CD4-positive, alpha-beta T cell treated with Interleukin-15 for 4 hours (primary cell): Measurements from ENCODE around the gene PCNX4.
"Not testable (repeated sequence)": the region's sequence is repeated elsewhere in the genome, so short reads cannot be mapped to it uniquely, and the experiment has no call there.

Source experiments
- DNase-seq: peaks from one replicate; pipeline ENCODE4 v3.0.0-alpha.2; 2020; ENCODE audit warnings: low spot score

The PCNX4 gene

GRCh38 chr14:60091550-60092525 lies at the start of gene PCNX4:
Gene PCNX4 (plus strand): TSS chr14:60091923. CDS start chr14:60107639, 15,716 bp downstream.
- DNase-seq = peak; percentile 93

- not testable (repeated sequence) for DNase-seq
Observed at GRCh38 chr14:60047976-60048375, 43.7 kb upstream of the PCNX4 start.

- no peak for DNase-seq
Observed at GRCh38 chr14:60051721-60052221, 40.0 kb upstream of the PCNX4 start.

GRCh38 chr14:60058087-60058486 lies 33.6 kb upstream of the PCNX4 start:
- no peak for DNase-seq

GRCh38 chr14:60061371-60061770 lies 30.4 kb upstream of the PCNX4 start:
- DNase-seq = no peak

- peak; percentile 41 for DNase-seq
Observed at GRCh38 chr14:60064491-60065072, 27.1 kb upstream of the PCNX4 start.

GRCh38 chr14:60067882-60068281 lies 23.8 kb upstream of the PCNX4 start:
- DNase-seq = no peak

GRCh38 chr14:60079723-60080122 lies 12.0 kb upstream of the PCNX4 start:
- no peak for DNase-seq

- DNase-seq = no peak
Observed at GRCh38 chr14:60085085-60085484, 6.6 kb upstream of the PCNX4 start.

- DNase-seq = no peak
Observed at GRCh38 chr14:60085693-60086092, 6.0 kb upstream of the PCNX4 start.

- no peak for DNase-seq
Observed at GRCh38 chr14:60087668-60088067, 4.1 kb upstream of the PCNX4 start.

- DNase-seq = no peak
Observed at GRCh38 chr14:60089221-60089620, 2.5 kb upstream of the PCNX4 start.

GRCh38 chr14:60090864-60091519 lies 731 bp upstream of the PCNX4 start:
- DNase-seq = peak; percentile 12

- DNase-seq = no peak
Observed at GRCh38 chr14:60092526-60092920, 800 bp downstream of the PCNX4 start.

GRCh38 chr14:60093080-60093479 lies 1.4 kb downstream of the PCNX4 start:
- no peak for DNase-seq

- no peak for DNase-seq
Observed at GRCh38 chr14:60093606-60094005, 1.9 kb downstream of the PCNX4 start.

- DNase-seq = no peak
Observed at GRCh38 chr14:60094306-60094897, 2.7 kb downstream of the PCNX4 start.

- DNase-seq = no peak
Observed at GRCh38 chr14:60095231-60095630, 3.5 kb downstream of the PCNX4 start.

- no peak for DNase-seq
Observed at GRCh38 chr14:60095781-60096450, 4.2 kb downstream of the PCNX4 start.

- no peak for DNase-seq
Observed at GRCh38 chr14:60097974-60098373, 6.3 kb downstream of the PCNX4 start.

- not testable (repeated sequence) for DNase-seq
Observed at GRCh38 chr14:60099855-60100254, 8.1 kb downstream of the PCNX4 start.

- no peak for DNase-seq
Observed at GRCh38 chr14:60101786-60102185, 10.1 kb downstream of the PCNX4 start.
